Glutamatergic neuron (in vitro differentiated cells): ENCODE measurements around the gene MGMT. TPM values are rescaled to one million over a fixed set of nuclear protein-coding genes. Genes with fewer than 3 reads are reported as not detected.

ENCODE experiments used
- DNase-seq: peaks from one replicate; pipeline ENCODE4 v3.0.0; 2022
- H3K27ac Mint-ChIP-seq: one replicate; pipeline ENCODE4 v1.8.0; 2020; ENCODE audit warnings: mild to moderate bottlenecking, mixed read lengths, inconsistent platforms; ENCODE audit not compliant: unreplicated experiment
- H3K27me3 Mint-ChIP-seq: one replicate; pipeline ENCODE4 v1.8.0; 2020; ENCODE audit warnings: mild to moderate bottlenecking, moderate library complexity, mixed read lengths, inconsistent platforms; ENCODE audit not compliant: unreplicated experiment
- H3K36me3 Mint-ChIP-seq: one replicate; pipeline ENCODE4 v1.8.0; 2020; ENCODE audit warnings: mild to moderate bottlenecking, mixed read lengths, inconsistent platforms; ENCODE audit not compliant: unreplicated experiment
- H3K4me1 Mint-ChIP-seq: one replicate; pipeline ENCODE4 v1.8.0; 2020; ENCODE audit warnings: mild to moderate bottlenecking, low read depth, mixed read lengths, inconsistent platforms; ENCODE audit not compliant: unreplicated experiment
- H3K4me3 Mint-ChIP-seq: one replicate; pipeline ENCODE4 v1.8.0; 2020; ENCODE audit warnings: mild to moderate bottlenecking, mixed read lengths, inconsistent platforms; ENCODE audit not compliant: unreplicated experiment
- H3K9me3 Mint-ChIP-seq: one replicate; pipeline ENCODE4 v1.8.0; 2020; ENCODE audit warnings: mild to moderate bottlenecking, moderate library complexity, mixed read lengths, inconsistent platforms; ENCODE audit not compliant: unreplicated experiment
- CTCF ChIP-seq: fragments of 200-600 bp; sonication (generic); IDR thresholded peaks from one replicate; pipeline ENCODE4 v1.5.0; 2021; ENCODE audit not compliant: partially characterized antibody, unreplicated experiment
- total RNA-seq: library from RNA; stranded (reverse); fragmentation: NEBNext Ultra II Directional; extraction: Animal tissue kit (Norgen Biotek cat#: 25700); gene quantifications from one replicate; pipeline ENCODE4 v1.2.1, GENCODE V29; 2021; ENCODE audit not compliant: unreplicated experiment

MGMT gene
- total RNA-seq, 1 donor from 2014 or later, result 15.9 TPM

- no peak for DNase-seq
- Mint-ChIP-seq H3K4me3 (no peak overlapping the region), H3K27me3 (peaks cover 5% of the 10 kb centered on the region), H3K9me3 (peaks cover 7% of the 10 kb centered on the region), H3K4me1 (no peaks in the 10 kb centered on the region), H3K27ac (no peak overlapping the region), H3K36me3 (peaks cover 20% of the 10 kb centered on the region)
- no peak for TF ChIP-seq CTCF
Measured at GRCh38 chr10:129531195-129531968, 64.3 kb downstream of the MGMT start.

- no peak for DNase-seq
- H3K36me3 Mint-ChIP-seq, result peaks cover 20% of the 10 kb centered on the region
- H3K4me3 Mint-ChIP-seq, result no peak overlapping the region
- no peaks in the 10 kb centered on the region for H3K4me1 Mint-ChIP-seq
- no peak overlapping the region for H3K27ac Mint-ChIP-seq
- peaks cover 5% of the 10 kb centered on the region for H3K27me3 Mint-ChIP-seq
- no peak for TF ChIP-seq CTCF
- H3K9me3 Mint-ChIP-seq, result peaks cover 7% of the 10 kb centered on the region
Measured at GRCh38 chr10:129531969-129532660, 65.1 kb downstream of the MGMT start.

- DNase-seq, result no peak
- Mint-ChIP-seq H3K9me3 (peaks cover 4% of the 10 kb centered on the region), H3K4me3 (no peak overlapping the region), H3K27ac (no peak overlapping the region), H3K27me3 (peaks cover 5% of the 10 kb centered on the region), H3K4me1 (no peaks in the 10 kb centered on the region), H3K36me3 (peaks cover 20% of the 10 kb centered on the region)
- TF ChIP-seq CTCF, result no peak
Measured at GRCh38 chr10:129532838-129533237, 65.8 kb downstream of the MGMT start.

- H3K4me3 Mint-ChIP-seq, result no peak overlapping the region
- TF ChIP-seq CTCF, result no peak
- DNase-seq, result no peak
- peaks cover 3% of the 10 kb centered on the region for H3K9me3 Mint-ChIP-seq
- peaks cover 3% of the 10 kb centered on the region for H3K27me3 Mint-ChIP-seq
- H3K36me3 Mint-ChIP-seq, result peaks cover 21% of the 10 kb centered on the region
- H3K27ac Mint-ChIP-seq, result no peak overlapping the region
- no peaks in the 10 kb centered on the region for H3K4me1 Mint-ChIP-seq
Measured at GRCh38 chr10:129533281-129533680, 66.2 kb downstream of the MGMT start.

GRCh38 chr10:129534826-129535225 lies 67.8 kb downstream of the MGMT start:
- H3K36me3 Mint-ChIP-seq, result peaks cover 18% of the 10 kb centered on the region
- no peak for DNase-seq
- H3K27me3 Mint-ChIP-seq, result peaks cover 3% of the 10 kb centered on the region
- no peaks in the 10 kb centered on the region for H3K4me1 Mint-ChIP-seq
- no peak for TF ChIP-seq CTCF
- peaks cover 2% of the 10 kb centered on the region for H3K9me3 Mint-ChIP-seq
- no peak overlapping the region for H3K4me3 Mint-ChIP-seq
- H3K27ac Mint-ChIP-seq, result no peak overlapping the region
